NCI-H526 treated with DMSO at 0.1 percent for 48 hours (cell line): ENCODE data around the gene DCDC2C.

ENCODE experiments used
- DNase-seq: peaks from one replicate; lab custom pipeline; 2025; lab: John Stamatoyannopoulos, UW

DCDC2C gene

DNA sequence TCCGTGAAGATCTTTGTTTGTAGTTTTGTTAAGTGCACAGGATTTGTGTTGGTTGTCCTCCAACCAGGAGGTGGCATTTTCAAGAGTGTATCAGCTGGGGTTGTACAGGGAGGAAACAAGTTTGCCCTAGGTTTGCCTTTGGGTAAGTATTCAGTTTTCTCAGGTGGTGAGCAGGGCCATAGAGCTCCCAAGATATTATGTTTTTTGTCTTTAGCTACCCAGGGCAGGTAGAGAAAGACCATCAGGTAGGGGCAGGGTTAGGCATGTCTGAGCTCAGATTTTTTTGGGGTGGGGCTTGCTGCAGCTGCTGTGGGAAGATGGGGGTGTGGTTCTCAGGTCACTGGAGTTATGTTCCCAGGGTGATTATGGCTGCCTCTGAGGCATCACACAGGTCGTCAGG is 191.6 kb downstream of the DCDC2C start:
- DNase-seq, result no peak
